SK-N-SH (cell line): ENCODE results near the gene ETS1.

ENCODE experiments used
- CHD2 ChIP-seq: fragments of 150-350 bp; IDR thresholded peaks from 2 replicates; pipeline ENCODE4 v1.6.1; 2018; ENCODE audit warnings: low read length; ENCODE audit not compliant: partially characterized antibody
- CTCF ChIP-seq: fragments of 200-600 bp; sonication (generic); IDR thresholded peaks from 2 replicates; pipeline ENCODE4 v1.6.1; 2017; ENCODE audit warnings: antibody characterized with exemption, mild to moderate bottlenecking, moderate library complexity
- EP300 ChIP-seq, 2 experiments: IDR thresholded peaks; 2 replicates each; pipeline versions ENCODE4 v1.4.0 to v1.6.1; 2012; ENCODE audit warnings: borderline replicate concordance in 1 of 2, low read depth in 1 of 2, low read length in 1 of 2
- MAX ChIP-seq: IDR thresholded peaks from 2 replicates; pipeline ENCODE4 v1.4.0; 2012; ENCODE audit warnings: low read depth
- MXI1 ChIP-seq: IDR thresholded peaks from 2 replicates; pipeline ENCODE4 v1.6.1; 2012; ENCODE audit warnings: mild to moderate bottlenecking, low read depth, low read length, improper control_type of control experiment
- NFIC ChIP-seq: IDR thresholded peaks from 2 replicates; pipeline ENCODE4 v1.4.0; 2012; ENCODE audit warnings: borderline replicate concordance
- POLR2AphosphoS5 ChIP-seq: IDR thresholded peaks from 2 replicates; pipeline ENCODE4 v1.6.1; 2012; ENCODE audit warnings: low read depth, low read length
- REST ChIP-seq: IDR thresholded peaks from 2 replicates; pipeline ENCODE4 v1.6.1; 2012; ENCODE audit warnings: mild to moderate bottlenecking, low read depth, low read length, moderate library complexity
- RFX5 ChIP-seq: IDR thresholded peaks from 2 replicates; pipeline ENCODE4 v1.6.1; 2012; ENCODE audit warnings: mild to moderate bottlenecking, improper control_type of control experiment, low read length
- SIN3A ChIP-seq: IDR thresholded peaks from 2 replicates; pipeline ENCODE4 v1.6.1; 2012; ENCODE audit warnings: low read depth, mild to moderate bottlenecking, low read length, moderate library complexity, borderline replicate concordance
- SMC3 ChIP-seq: IDR thresholded peaks from 2 replicates; pipeline ENCODE4 v1.6.1; 2012; ENCODE audit warnings: low read depth, low read length, improper control_type of control experiment
- TAF1 ChIP-seq: IDR thresholded peaks from 2 replicates; pipeline ENCODE4 v1.6.1; 2012; ENCODE audit warnings: low read depth, mild to moderate bottlenecking, low read length, moderate library complexity, borderline replicate concordance
- USF2 ChIP-seq: fragments of 150-350 bp; IDR thresholded peaks from 2 replicates; pipeline ENCODE4 v1.6.1; 2017; ENCODE audit warnings: antibody characterized with exemption, low read length, low read depth, borderline replicate concordance

GRCh38 chr11:128512474-128512996 lies 74.8 kb downstream of the ETS1 start:
- TF ChIP-seq RFX5: no peak
- no peak for TF ChIP-seq CTCF
- TF ChIP-seq USF2: no peak
- no peak for TF ChIP-seq EP300 (IDR thresholded peaks at IDR 0.05; ENCODE audit: borderline replicate concordance in 1 of 2, low read depth in 1 of 2, low read length in 1 of 2)
- no peak for TF ChIP-seq CHD2
- TF ChIP-seq POLR2AphosphoS5: no peak
- TF ChIP-seq TAF1: no peak
- no peak for TF ChIP-seq SIN3A
- no peak for TF ChIP-seq SMC3
- TF ChIP-seq MXI1: no peak
- no peak for TF ChIP-seq NFIC
- TF ChIP-seq MAX: no peak
- TF ChIP-seq REST: no peak
